Nephron (organoid): ENCODE results near the gene EIF4B.
"Not testable (repeated sequence)": the region's sequence is repeated elsewhere in the genome, so short reads cannot be mapped to it uniquely, and the experiment has no call there.

ENCODE experiments used
- H3K27ac Mint-ChIP-seq, 3 experiments: 2 replicates each; pipeline ENCODE4 v1.8.0; 2020; ENCODE audit warnings: mixed read lengths in 3 of 3, mild to moderate bottlenecking in 2 of 3, moderate library complexity in 1 of 3
- H3K27me3 Mint-ChIP-seq: 2 replicates; pipeline ENCODE4 v1.8.0; 2021; ENCODE audit warnings: low read depth, mild to moderate bottlenecking, moderate library complexity, mixed read lengths
- H3K36me3 Mint-ChIP-seq: 2 replicates; pipeline ENCODE4 v1.8.0; 2020; ENCODE audit warnings: low read depth, mixed read lengths
- H3K4me1 Mint-ChIP-seq: 2 replicates; pipeline ENCODE4 v1.8.0; 2020; ENCODE audit warnings: mixed read lengths
- H3K4me3 Mint-ChIP-seq, 3 experiments: 2 replicates each; pipeline ENCODE4 v1.8.0; 2020; ENCODE audit warnings: mild to moderate bottlenecking in 3 of 3, mixed read lengths in 3 of 3, moderate library complexity in 2 of 3
- H3K9me3 Mint-ChIP-seq: 2 replicates; pipeline ENCODE4 v1.8.0; 2020; ENCODE audit warnings: mixed read lengths
- TF ChIP-seq, protein P1 (sequence below), 3 experiments: fragments of 200-600 bp; sonication (generic); IDR thresholded peaks; one replicate each; pipeline ENCODE4 v1.5.0; 2021; ENCODE audit warnings: antibody characterized with exemption in 3 of 3; ENCODE audit not compliant: unreplicated experiment in 3 of 3

EIF4B gene

DNA sequence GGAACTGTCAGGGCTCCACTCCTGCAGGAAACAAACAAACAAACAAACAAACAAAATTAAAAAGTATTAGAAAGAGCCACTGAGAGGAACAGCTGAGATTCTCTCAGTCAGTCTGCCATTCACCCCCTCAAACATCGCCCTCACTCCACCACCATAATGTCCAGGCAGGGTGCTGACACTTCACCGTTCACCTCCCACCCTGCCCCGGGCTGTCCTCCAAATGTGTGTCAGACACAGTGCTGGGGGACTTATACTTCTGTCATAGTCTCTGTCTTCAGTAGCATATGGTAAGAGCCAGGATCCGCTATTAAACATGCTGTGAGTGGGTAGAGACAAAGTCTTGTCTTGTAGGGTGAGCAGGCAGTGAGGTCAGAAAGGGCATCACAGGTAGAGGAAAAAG is 29.1 kb upstream of the EIF4B start:
- peak overlapping the region in 1 of 3 experiments; percentile 30 for H3K4me3 Mint-ChIP-seq
- no peaks in the 10 kb centered on the region for H3K36me3 Mint-ChIP-seq
- H3K4me1 Mint-ChIP-seq, result peaks cover 50% of the 10 kb centered on the region
- peak overlapping the region; percentile 89 to 94 (median 92) for H3K27ac Mint-ChIP-seq
- no peaks in the 10 kb centered on the region for H3K9me3 Mint-ChIP-seq
- TF ChIP-seq, protein P1, sequence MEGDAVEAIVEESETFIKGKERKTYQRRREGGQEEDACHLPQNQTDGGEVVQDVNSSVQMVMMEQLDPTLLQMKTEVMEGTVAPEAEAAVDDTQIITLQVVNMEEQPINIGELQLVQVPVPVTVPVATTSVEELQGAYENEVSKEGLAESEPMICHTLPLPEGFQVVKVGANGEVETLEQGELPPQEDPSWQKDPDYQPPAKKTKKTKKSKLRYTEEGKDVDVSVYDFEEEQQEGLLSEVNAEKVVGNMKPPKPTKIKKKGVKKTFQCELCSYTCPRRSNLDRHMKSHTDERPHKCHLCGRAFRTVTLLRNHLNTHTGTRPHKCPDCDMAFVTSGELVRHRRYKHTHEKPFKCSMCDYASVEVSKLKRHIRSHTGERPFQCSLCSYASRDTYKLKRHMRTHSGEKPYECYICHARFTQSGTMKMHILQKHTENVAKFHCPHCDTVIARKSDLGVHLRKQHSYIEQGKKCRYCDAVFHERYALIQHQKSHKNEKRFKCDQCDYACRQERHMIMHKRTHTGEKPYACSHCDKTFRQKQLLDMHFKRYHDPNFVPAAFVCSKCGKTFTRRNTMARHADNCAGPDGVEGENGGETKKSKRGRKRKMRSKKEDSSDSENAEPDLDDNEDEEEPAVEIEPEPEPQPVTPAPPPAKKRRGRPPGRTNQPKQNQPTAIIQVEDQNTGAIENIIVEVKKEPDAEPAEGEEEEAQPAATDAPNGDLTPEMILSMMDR (IDR thresholded peaks at IDR 0.05; ENCODE audit: unreplicated experiment in 3 of 3), result no peak
- peaks cover 17% of the 10 kb centered on the region for H3K27me3 Mint-ChIP-seq

DNA sequence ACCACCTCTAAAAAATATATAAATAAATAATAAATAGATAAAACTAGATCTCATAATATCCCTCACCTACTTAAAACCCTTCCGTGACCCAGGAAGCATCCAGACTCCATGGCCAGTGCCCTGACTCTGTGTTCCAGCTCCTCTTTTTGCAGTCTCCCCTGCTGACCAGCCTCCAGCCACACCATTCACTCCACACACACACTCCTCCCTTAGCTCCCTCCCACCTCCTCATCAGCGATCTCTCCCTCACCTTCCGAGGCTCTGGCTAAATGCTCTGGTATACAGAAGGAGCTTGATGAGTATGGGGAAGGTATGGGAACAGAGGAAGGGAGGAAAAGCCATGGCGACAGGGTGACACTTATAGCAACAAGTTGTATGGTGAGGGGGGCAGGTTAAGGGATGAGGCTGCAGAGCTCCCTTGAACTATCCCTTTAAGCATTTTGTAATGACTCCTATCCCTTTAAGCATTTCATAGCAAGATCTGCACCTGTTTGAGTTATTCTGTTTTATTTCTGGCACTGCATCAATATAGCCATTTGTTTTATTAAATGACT is 26.1 kb upstream of the EIF4B start:
- Mint-ChIP-seq H3K4me1 (peaks cover 41% of the 10 kb centered on the region), H3K27ac (peak overlapping the region in 2 of 3 experiments; percentile 41 to 64), H3K36me3 (no peaks in the 10 kb centered on the region), H3K27me3 (peaks cover 14% of the 10 kb centered on the region), H3K9me3 (no peaks in the 10 kb centered on the region), H3K4me3 (no peak overlapping the region)
- TF ChIP-seq, protein P1 (IDR thresholded peaks at IDR 0.05; ENCODE audit: unreplicated experiment in 3 of 3), result no peak

DNA sequence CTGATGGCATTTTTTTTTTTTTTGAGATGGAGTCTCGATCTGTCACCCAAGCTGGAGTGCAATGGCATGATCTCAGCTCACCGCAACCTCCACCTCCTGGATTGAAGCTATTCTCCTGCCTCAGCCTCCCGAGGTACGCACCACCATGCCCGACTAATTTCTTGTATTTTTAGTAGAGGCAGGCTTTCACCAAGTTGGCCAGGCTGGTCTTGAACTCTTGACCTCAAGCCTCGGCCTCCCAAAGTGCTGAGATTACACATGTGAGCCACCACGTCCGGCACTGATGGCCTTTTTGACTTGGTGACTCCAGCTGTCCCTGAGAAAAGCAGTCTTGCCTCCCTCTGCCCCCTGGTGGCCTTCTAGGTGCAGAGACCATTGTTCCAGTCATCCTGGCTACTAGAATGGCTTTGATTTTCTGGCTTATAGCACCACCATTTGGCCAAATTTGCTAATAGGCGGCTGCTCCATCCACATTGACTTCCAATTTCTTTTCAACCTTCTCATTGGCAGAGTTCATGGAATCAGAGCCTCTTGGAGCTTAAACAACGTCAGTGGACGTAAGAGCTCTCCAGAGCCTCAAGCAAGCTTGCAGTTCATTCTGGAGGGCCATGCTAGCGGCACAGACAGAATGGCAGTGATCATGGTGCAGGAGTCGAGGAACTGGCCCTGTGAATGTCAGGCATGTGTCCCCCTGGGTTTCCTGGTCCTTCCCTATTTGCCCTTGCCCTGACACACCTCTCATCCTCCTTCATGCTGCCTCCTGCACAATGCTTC is 25.4 kb upstream of the EIF4B start:
- peaks cover 37% of the 10 kb centered on the region for H3K4me1 Mint-ChIP-seq
- TF ChIP-seq, protein P1 (IDR thresholded peaks at IDR 0.05; ENCODE audit: unreplicated experiment in 3 of 3), result peak; percentile 99
- H3K36me3 Mint-ChIP-seq, result no peaks in the 10 kb centered on the region
- H3K9me3 Mint-ChIP-seq, result no peaks in the 10 kb centered on the region
- peak overlapping the region in 2 of 3 experiments; percentile 41 to 64 for H3K27ac Mint-ChIP-seq
- peaks cover 18% of the 10 kb centered on the region for H3K27me3 Mint-ChIP-seq
- no peak overlapping the region for H3K4me3 Mint-ChIP-seq

DNA sequence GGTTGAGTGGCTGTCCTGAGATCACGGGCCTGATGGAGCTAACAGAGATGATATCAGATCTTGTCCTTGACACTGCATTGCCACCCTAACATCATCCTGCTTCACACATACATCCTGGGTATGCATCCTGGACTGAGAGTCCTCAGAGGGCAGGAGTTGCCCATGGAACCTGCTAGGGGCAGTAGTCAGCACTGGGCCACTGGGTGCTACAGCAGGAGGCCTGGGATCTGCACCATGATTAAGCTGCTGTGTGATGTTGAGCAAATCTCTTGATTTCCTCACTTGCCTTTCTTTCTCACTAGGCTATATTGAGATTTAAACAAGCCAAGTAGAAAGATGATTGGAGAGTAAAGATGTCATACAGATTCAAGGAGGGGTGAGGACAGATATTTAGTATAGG is 22.1 kb upstream of the EIF4B start:
- TF ChIP-seq, protein P1 (IDR thresholded peaks at IDR 0.05; ENCODE audit: unreplicated experiment in 3 of 3), result no peak
- peaks cover 15% of the 10 kb centered on the region for H3K27me3 Mint-ChIP-seq
- H3K36me3 Mint-ChIP-seq, result no peaks in the 10 kb centered on the region
- H3K9me3 Mint-ChIP-seq, result no peaks in the 10 kb centered on the region
- H3K4me1 Mint-ChIP-seq, result peaks cover 16% of the 10 kb centered on the region
- H3K4me3 Mint-ChIP-seq, result no peak overlapping the region
- no peak overlapping the region for H3K27ac Mint-ChIP-seq

DNA sequence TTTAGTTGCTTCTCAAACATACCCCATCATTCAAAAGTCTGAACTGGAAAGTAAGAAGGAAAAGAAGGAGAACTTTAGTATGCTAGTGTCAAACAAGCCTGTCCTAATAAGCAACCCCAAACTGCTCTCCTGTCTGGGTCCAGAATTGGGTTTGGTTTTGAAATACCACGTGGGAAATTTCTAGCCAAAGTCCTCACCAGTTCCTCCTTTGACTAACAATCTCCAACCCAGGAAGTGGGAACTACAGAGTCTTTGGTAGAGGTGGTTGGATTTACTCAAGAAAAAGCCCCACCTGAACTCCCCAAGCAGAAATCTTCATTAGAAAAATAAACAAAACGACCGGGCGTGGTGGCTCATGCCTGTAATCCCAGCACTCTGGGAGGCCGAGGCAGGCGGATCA is 17.4 kb upstream of the EIF4B start:
- H3K27ac Mint-ChIP-seq, result no peak overlapping the region
- TF ChIP-seq, protein P1 (IDR thresholded peaks at IDR 0.05; ENCODE audit: unreplicated experiment in 3 of 3), result no peak
- H3K36me3 Mint-ChIP-seq, result no peaks in the 10 kb centered on the region
- no peaks in the 10 kb centered on the region for H3K9me3 Mint-ChIP-seq
- H3K4me1 Mint-ChIP-seq, result no peaks in the 10 kb centered on the region
- H3K4me3 Mint-ChIP-seq, result no peak overlapping the region
- peaks cover 15% of the 10 kb centered on the region for H3K27me3 Mint-ChIP-seq

DNA sequence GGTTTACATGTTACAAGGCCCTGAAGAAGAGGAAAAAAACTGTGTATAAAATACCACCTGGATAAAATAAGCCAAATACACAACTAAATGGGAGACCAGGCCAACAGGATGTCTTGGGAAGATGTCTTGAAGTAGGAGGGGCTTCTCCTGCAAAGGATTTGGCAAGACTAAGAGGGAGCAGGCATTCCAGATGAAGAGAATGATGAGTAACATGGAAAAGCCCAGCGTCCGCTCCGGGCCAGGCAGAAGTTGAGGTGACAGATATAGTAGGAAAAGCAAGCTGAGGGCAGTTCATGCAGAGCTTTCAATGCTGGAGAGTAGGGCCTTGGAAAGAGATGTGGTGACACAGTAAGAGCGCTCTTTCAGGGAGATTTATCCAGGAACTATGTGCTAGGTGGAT is 16.1 kb upstream of the EIF4B start:
- TF ChIP-seq, protein P1 (IDR thresholded peaks at IDR 0.05; ENCODE audit: unreplicated experiment in 3 of 3), result no peak
- H3K4me3 Mint-ChIP-seq, result no peak overlapping the region
- no peaks in the 10 kb centered on the region for H3K36me3 Mint-ChIP-seq
- no peak overlapping the region for H3K27ac Mint-ChIP-seq
- no peaks in the 10 kb centered on the region for H3K4me1 Mint-ChIP-seq
- peaks cover 10% of the 10 kb centered on the region for H3K27me3 Mint-ChIP-seq
- no peaks in the 10 kb centered on the region for H3K9me3 Mint-ChIP-seq

DNA sequence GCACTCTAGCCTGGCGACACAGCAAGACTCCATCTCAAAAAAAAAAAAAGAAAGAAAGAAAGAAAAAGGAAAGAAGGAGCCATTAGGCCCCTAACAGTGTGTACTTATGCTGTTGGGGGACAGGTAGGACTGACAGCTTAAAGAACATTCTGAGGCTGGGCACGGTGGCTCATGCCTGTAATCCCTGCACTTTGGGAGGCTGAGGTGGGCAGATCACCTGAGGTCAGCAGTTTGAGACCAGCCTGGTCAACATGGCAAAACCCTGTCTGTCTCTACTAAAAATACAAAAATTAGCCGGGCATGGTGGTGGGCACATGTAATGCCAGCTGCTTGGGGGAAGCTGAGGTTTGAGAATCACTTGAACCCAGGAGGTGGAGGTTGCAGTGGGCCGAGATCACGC is 14.0 kb upstream of the EIF4B start:
- H3K9me3 Mint-ChIP-seq, H3K27me3 Mint-ChIP-seq, H3K4me1 Mint-ChIP-seq: not testable (repeated sequence)

More for the DNA sequence above, 14.0 kb upstream of the EIF4B start:
- H3K4me3 Mint-ChIP-seq, H3K36me3 Mint-ChIP-seq, H3K27ac Mint-ChIP-seq: not testable (repeated sequence)
